SK-N-SH (cell line): ENCODE data around the gene RCCD1.

Source experiments
- CHD2 ChIP-seq: fragments of 150-350 bp; IDR thresholded peaks from 2 replicates; pipeline ENCODE4 v1.6.1; 2018; ENCODE audit warnings: low read length; ENCODE audit not compliant: partially characterized antibody
- CTCF ChIP-seq: fragments of 200-600 bp; sonication (generic); IDR thresholded peaks from 2 replicates; pipeline ENCODE4 v1.6.1; 2017; ENCODE audit warnings: antibody characterized with exemption, mild to moderate bottlenecking, moderate library complexity
- POLR2AphosphoS5 ChIP-seq: IDR thresholded peaks from 2 replicates; pipeline ENCODE4 v1.6.1; 2012; ENCODE audit warnings: low read depth, low read length
- REST ChIP-seq: IDR thresholded peaks from 2 replicates; pipeline ENCODE4 v1.6.1; 2012; ENCODE audit warnings: mild to moderate bottlenecking, low read depth, low read length, moderate library complexity
- SIN3A ChIP-seq: IDR thresholded peaks from 2 replicates; pipeline ENCODE4 v1.6.1; 2012; ENCODE audit warnings: low read depth, mild to moderate bottlenecking, low read length, moderate library complexity, borderline replicate concordance
- TAF1 ChIP-seq: IDR thresholded peaks from 2 replicates; pipeline ENCODE4 v1.6.1; 2012; ENCODE audit warnings: low read depth, mild to moderate bottlenecking, low read length, moderate library complexity, borderline replicate concordance
- YY1 ChIP-seq: IDR thresholded peaks from 2 replicates; pipeline ENCODE4 v1.4.0; 2012; ENCODE audit warnings: low read depth, mild to moderate bottlenecking

GRCh38 chr15:90988296-90988695 lies 33.6 kb downstream of the RCCD1 start:
- TF ChIP-seq CTCF, result no peak
- TF ChIP-seq CHD2, result no peak
- TF ChIP-seq TAF1, result no peak
- TF ChIP-seq POLR2AphosphoS5, result no peak
- no peak for TF ChIP-seq REST
- no peak for TF ChIP-seq SIN3A
- no peak for TF ChIP-seq YY1
